ENCODE results near the gene NFATC1.

Gene NFATC1

GRCh38 chr18:79401494-79402208, 5.9 kb downstream of the NFATC1 start:
- Histone ChIP-seq H3K27ac (ENCODE audit: low read depth, low read length) (no peak overlapping the region), H3K4me1 (ENCODE audit: insufficient read depth, low read length) (no peaks in the 10 kb centered on the region), H3K4me3 (ENCODE audit: low read length) (no peak overlapping the region), H3K9me3 (ENCODE audit: insufficient read depth, low read depth, low read length) (no peaks in the 10 kb centered on the region), H3K36me3 (ENCODE audit: insufficient read depth, low read length) (no peaks in the 10 kb centered on the region), H3K27me3 (ENCODE audit: insufficient read depth, low read length) (peaks cover 32% of the 10 kb centered on the region), H3K9ac (ENCODE audit: low read depth, low read length) (no peak overlapping the region)
- WGBS: 87% methylated on average over 32 of the region's 32 CpGs

- H3K4me3 ChIP-seq (ENCODE audit: low read length): no peak overlapping the region
- no peaks in the 10 kb centered on the region for H3K4me1 ChIP-seq (ENCODE audit: insufficient read depth, low read length)
- H3K27me3 ChIP-seq (ENCODE audit: insufficient read depth, low read length): peaks cover 27% of the 10 kb centered on the region
- 90% methylated on average over 16 of the region's 16 CpGs for WGBS
- H3K36me3 ChIP-seq (ENCODE audit: insufficient read depth, low read length): no peaks in the 10 kb centered on the region
- H3K9ac ChIP-seq (ENCODE audit: low read depth, low read length): no peak overlapping the region
- H3K9me3 ChIP-seq (ENCODE audit: insufficient read depth, low read depth, low read length): no peaks in the 10 kb centered on the region
- H3K27ac ChIP-seq (ENCODE audit: low read depth, low read length): no peak overlapping the region
Measured at GRCh38 chr18:79402209-79402576, 6.5 kb downstream of the NFATC1 start.

GRCh38 chr18:79402977-79403722, 7.4 kb downstream of the NFATC1 start:
- H3K9ac ChIP-seq (ENCODE audit: low read depth, low read length): no peak overlapping the region
- no peak overlapping the region for H3K27ac ChIP-seq (ENCODE audit: low read depth, low read length)
- 73% methylated on average over 27 of the region's 27 CpGs for WGBS
- H3K9me3 ChIP-seq (ENCODE audit: insufficient read depth, low read depth, low read length): no peaks in the 10 kb centered on the region
- no peaks in the 10 kb centered on the region for H3K4me1 ChIP-seq (ENCODE audit: insufficient read depth, low read length)
- no peaks in the 10 kb centered on the region for H3K36me3 ChIP-seq (ENCODE audit: insufficient read depth, low read length)
- H3K27me3 ChIP-seq (ENCODE audit: insufficient read depth, low read length): peaks cover 17% of the 10 kb centered on the region
- no peak overlapping the region for H3K4me3 ChIP-seq (ENCODE audit: low read length)

- Histone ChIP-seq H3K4me1 (ENCODE audit: insufficient read depth, low read length) (no peaks in the 10 kb centered on the region), H3K4me3 (ENCODE audit: low read length) (no peak overlapping the region), H3K27me3 (ENCODE audit: insufficient read depth, low read length) (peaks cover 10% of the 10 kb centered on the region), H3K27ac (ENCODE audit: low read depth, low read length) (no peak overlapping the region), H3K9me3 (ENCODE audit: insufficient read depth, low read depth, low read length) (no peaks in the 10 kb centered on the region), H3K36me3 (ENCODE audit: insufficient read depth, low read length) (no peaks in the 10 kb centered on the region), H3K9ac (ENCODE audit: low read depth, low read length) (no peak overlapping the region)
- WGBS: 88% methylated on average over 31 of the region's 31 CpGs
Measured at GRCh38 chr18:79403723-79404566, 8.2 kb downstream of the NFATC1 start.

GRCh38 chr18:79404567-79404910, 8.8 kb downstream of the NFATC1 start:
- Histone ChIP-seq H3K4me1 (ENCODE audit: insufficient read depth, low read length) (no peaks in the 10 kb centered on the region), H3K4me3 (ENCODE audit: low read length) (no peak overlapping the region), H3K9me3 (ENCODE audit: insufficient read depth, low read depth, low read length) (no peaks in the 10 kb centered on the region), H3K36me3 (ENCODE audit: insufficient read depth, low read length) (no peaks in the 10 kb centered on the region), H3K27me3 (ENCODE audit: insufficient read depth, low read length) (peaks cover 4% of the 10 kb centered on the region), H3K27ac (ENCODE audit: low read depth, low read length) (no peak overlapping the region), H3K9ac (ENCODE audit: low read depth, low read length) (no peak overlapping the region)
- 91% methylated on average over 12 of the region's 12 CpGs for WGBS

GRCh38 chr18:79405019-79405780, 9.5 kb downstream of the NFATC1 start:
- Histone ChIP-seq H3K27me3 (ENCODE audit: insufficient read depth, low read length) (no peaks in the 10 kb centered on the region), H3K9ac (ENCODE audit: low read depth, low read length) (no peak overlapping the region), H3K4me1 (ENCODE audit: insufficient read depth, low read length) (no peaks in the 10 kb centered on the region), H3K4me3 (ENCODE audit: low read length) (no peak overlapping the region), H3K27ac (ENCODE audit: low read depth, low read length) (no peak overlapping the region), H3K36me3 (ENCODE audit: insufficient read depth, low read length) (no peaks in the 10 kb centered on the region), H3K9me3 (ENCODE audit: insufficient read depth, low read depth, low read length) (no peaks in the 10 kb centered on the region)
- 91% methylated on average over 23 of the region's 23 CpGs for WGBS

- no peaks in the 10 kb centered on the region for H3K4me1 ChIP-seq (ENCODE audit: insufficient read depth, low read length)
- H3K9ac ChIP-seq (ENCODE audit: low read depth, low read length): no peak overlapping the region
- H3K9me3 ChIP-seq (ENCODE audit: insufficient read depth, low read depth, low read length): no peaks in the 10 kb centered on the region
- 88% methylated on average over 27 of the region's 27 CpGs for WGBS
- no peak overlapping the region for H3K27ac ChIP-seq (ENCODE audit: low read depth, low read length)
- no peak overlapping the region for H3K4me3 ChIP-seq (ENCODE audit: low read length)
- H3K27me3 ChIP-seq (ENCODE audit: insufficient read depth, low read length): no peaks in the 10 kb centered on the region
- H3K36me3 ChIP-seq (ENCODE audit: insufficient read depth, low read length): no peaks in the 10 kb centered on the region
Measured at GRCh38 chr18:79405781-79406575, 10.2 kb downstream of the NFATC1 start.

- Histone ChIP-seq H3K9ac (ENCODE audit: low read depth, low read length) (no peak overlapping the region), H3K27ac (ENCODE audit: low read depth, low read length) (no peak overlapping the region), H3K4me3 (ENCODE audit: low read length) (no peak overlapping the region), H3K4me1 (ENCODE audit: insufficient read depth, low read length) (no peaks in the 10 kb centered on the region), H3K36me3 (ENCODE audit: insufficient read depth, low read length) (no peaks in the 10 kb centered on the region), H3K27me3 (ENCODE audit: insufficient read depth, low read length) (no peaks in the 10 kb centered on the region), H3K9me3 (ENCODE audit: insufficient read depth, low read depth, low read length) (no peaks in the 10 kb centered on the region)
- 96% methylated on average over 30 of the region's 30 CpGs for WGBS
Measured at GRCh38 chr18:79406708-79407107, 11.0 kb downstream of the NFATC1 start.

GRCh38 chr18:79409313-79409712, 13.6 kb downstream of the NFATC1 start:
- H3K27ac ChIP-seq (ENCODE audit: low read depth, low read length): no peak overlapping the region
- 79% methylated on average over 3 of the region's 3 CpGs for WGBS
- H3K27me3 ChIP-seq (ENCODE audit: insufficient read depth, low read length): no peaks in the 10 kb centered on the region
- H3K9me3 ChIP-seq (ENCODE audit: insufficient read depth, low read depth, low read length): no peaks in the 10 kb centered on the region
- no peaks in the 10 kb centered on the region for H3K36me3 ChIP-seq (ENCODE audit: insufficient read depth, low read length)
- H3K9ac ChIP-seq (ENCODE audit: low read depth, low read length): no peak overlapping the region
- H3K4me1 ChIP-seq (ENCODE audit: insufficient read depth, low read length): no peaks in the 10 kb centered on the region
- H3K4me3 ChIP-seq (ENCODE audit: low read length): no peak overlapping the region

- Histone ChIP-seq H3K9ac (ENCODE audit: low read depth, low read length) (no peak overlapping the region), H3K27me3 (ENCODE audit: insufficient read depth, low read length) (no peaks in the 10 kb centered on the region), H3K36me3 (ENCODE audit: insufficient read depth, low read length) (no peaks in the 10 kb centered on the region), H3K9me3 (ENCODE audit: insufficient read depth, low read depth, low read length) (no peaks in the 10 kb centered on the region), H3K4me1 (ENCODE audit: insufficient read depth, low read length) (no peaks in the 10 kb centered on the region), H3K4me3 (ENCODE audit: low read length) (no peak overlapping the region), H3K27ac (ENCODE audit: low read depth, low read length) (no peak overlapping the region)
- WGBS: 96% methylated on average over 30 of the region's 30 CpGs
Measured at GRCh38 chr18:79410171-79410641, 14.5 kb downstream of the NFATC1 start.
